PC-9 (cell line): ENCODE results near the gene PDZD7. TPM values are rescaled to one million over a fixed set of nuclear protein-coding genes. Genes with fewer than 3 reads are reported as not detected.

ENCODE experiments used
- BruUV-seq: library from RNA; stranded (reverse); fragments of 400-500 nt; replicated peaks from 2 replicates; lab custom pipeline; 2021; lab: Mats Ljungman, UMichigan
- CTCF ChIA-PET: fragments of 300-600 bp; sonication (Branson Sonifier 250); formaldehyde crosslinking; loops from one replicate; lab custom pipeline; 2022; ENCODE audit warnings: antibody characterized with exemption; lab: Charles Lee
- POLR2A ChIA-PET: fragments of 300-600 bp; sonication (Branson Sonifier 250); formaldehyde crosslinking; loops from one replicate; lab custom pipeline; 2022; ENCODE audit warnings: antibody characterized with exemption; ENCODE audit not compliant: unreplicated experiment; lab: Charles Lee
- DNase-seq, 2 experiments: peaks; one replicate each; pipeline versions ENCODE4 v3.0.0 to v3.0.0-alpha.2; 2015 to 2022; ENCODE audit warnings: mixed read lengths in 1 of 2
- H2AFZ ChIP-seq: fragments of 200-600 bp; sonication (generic); 2 replicates; pipeline ENCODE4 v1.8.1; 2017; ENCODE audit warnings: antibody characterized with exemption
- H3F3A ChIP-seq: fragments of 200-600 bp; sonication (generic); 2 replicates; pipeline ENCODE4 v1.8.1; 2017; ENCODE audit warnings: antibody characterized with exemption, mild to moderate bottlenecking, low read depth; ENCODE audit not compliant: insufficient read depth
- H3K27ac ChIP-seq: fragments of 200-600 bp; sonication (generic); 2 replicates; pipeline ENCODE4 v1.6.1; 2016; ENCODE audit warnings: mixed run types
- H3K27me3 ChIP-seq: fragments of 200-600 bp; sonication (generic); 2 replicates; pipeline ENCODE4 v1.6.1; 2016; ENCODE audit warnings: low read depth, mixed run types; ENCODE audit not compliant: insufficient read depth
- H3K36me3 ChIP-seq: fragments of 200-600 bp; sonication (generic); 2 replicates; pipeline ENCODE4 v1.6.1; 2016; ENCODE audit warnings: low read depth, mixed run types
- H3K4me1 ChIP-seq: fragments of 200-600 bp; sonication (generic); replicated peaks from 2 replicates; pipeline ENCODE4 v1.6.1; 2016; ENCODE audit warnings: mixed run types; ENCODE audit not compliant: insufficient read depth
- H3K4me2 ChIP-seq: fragments of 200-600 bp; sonication (generic); 2 replicates; pipeline ENCODE4 v1.6.1; 2017; ENCODE audit warnings: mixed run types
- H3K4me3 ChIP-seq: fragments of 200-600 bp; sonication (generic); 2 replicates; pipeline ENCODE4 v1.6.1; 2016; ENCODE audit warnings: mixed run types
- H3K79me2 ChIP-seq: fragments of 200-600 bp; sonication (generic); 2 replicates; pipeline ENCODE4 v1.6.1; 2017; ENCODE audit warnings: low read depth, mixed run types
- H3K9me2 ChIP-seq: fragments of 200-600 bp; sonication (generic); 2 replicates; pipeline ENCODE4 v1.8.1; 2017; ENCODE audit warnings: mild to moderate bottlenecking; ENCODE audit not compliant: insufficient read depth
- H3K9me3 ChIP-seq: fragments of 200-600 bp; sonication (generic); 2 replicates; pipeline ENCODE4 v1.8.1; 2016; ENCODE audit warnings: low read depth; ENCODE audit not compliant: insufficient read depth
- H4K20me1 ChIP-seq: fragments of 200-600 bp; sonication (generic); 2 replicates; pipeline ENCODE4 v1.8.1; 2017; ENCODE audit not compliant: insufficient read depth
- EZH2 ChIP-seq: fragments of 200-600 bp; sonication (generic); IDR thresholded peaks from 2 replicates; pipeline ENCODE4 v1.8.0; 2017; ENCODE audit warnings: antibody characterized with exemption, low read depth
- intact Hi-C: fragments of 100-400 bp; cut with micrococcal nuclease; formaldehyde crosslinking; loops from one replicate; pipeline ENCODE4 v1.10.0; 2022; ENCODE audit not compliant: unreplicated experiment
- total RNA-seq: library from RNA; stranded (reverse); gene quantifications from 2 replicates; pipeline ENCODE4 v1.2.3, GENCODE V29; 2021
- TF ChIP-seq, protein P1 (sequence below): fragments of 200-600 bp; sonication (generic); conservative IDR thresholded peaks from 2 replicates; pipeline ENCODE4 v1.6.1; 2017; ENCODE audit warnings: mixed run types, antibody characterized with exemption, mild to moderate bottlenecking, moderate library complexity

Gene PDZD7
- total RNA-seq, 1 experiment from 2014 or later: 2.8 TPM

DNA sequence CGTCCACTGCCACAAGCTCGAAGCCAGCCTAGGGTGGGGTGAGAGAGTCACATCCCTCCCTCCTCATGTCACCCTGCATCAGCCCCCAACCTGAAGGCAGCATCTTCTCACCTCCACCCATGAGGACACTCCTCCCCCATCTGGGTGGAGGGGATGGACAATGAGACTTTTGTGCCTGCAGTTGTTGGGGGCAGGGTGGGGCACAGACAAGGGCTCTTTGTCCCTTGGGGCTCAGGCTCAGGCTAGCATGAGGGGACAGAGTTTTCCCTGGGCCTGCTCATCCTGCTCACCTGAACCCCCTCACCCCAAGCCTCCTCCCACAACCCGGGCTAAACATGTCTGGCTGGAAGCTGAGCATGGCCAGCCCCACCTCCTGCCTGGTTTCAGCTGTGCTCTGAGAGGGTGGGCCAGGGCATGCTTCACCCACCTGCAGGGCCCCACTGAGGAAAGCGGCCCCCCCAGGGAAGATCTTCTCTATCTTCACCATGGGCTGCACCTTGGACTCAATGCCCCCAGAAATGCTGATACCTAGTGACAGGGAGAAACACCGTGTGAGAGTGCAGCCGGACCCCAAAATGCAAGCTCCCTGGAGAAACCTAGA is 22.0 kb downstream of the PDZD7 start:
- intact Hi-C loops: no loop called here
- H3F3A ChIP-seq: peaks cover 13% of the 10 kb centered on the region; the same call in 1 of the 2 replicates
- no peaks in the 10 kb centered on the region for H3K27me3 ChIP-seq
- H3K36me3 ChIP-seq: no peaks in the 10 kb centered on the region
- no peaks in the 10 kb centered on the region for H4K20me1 ChIP-seq
- H3K4me3 ChIP-seq: no peak overlapping the region
- ChIA-PET CTCF (no interaction called here), POLR2A (no interaction called here)
- TF ChIP-seq, protein P1, sequence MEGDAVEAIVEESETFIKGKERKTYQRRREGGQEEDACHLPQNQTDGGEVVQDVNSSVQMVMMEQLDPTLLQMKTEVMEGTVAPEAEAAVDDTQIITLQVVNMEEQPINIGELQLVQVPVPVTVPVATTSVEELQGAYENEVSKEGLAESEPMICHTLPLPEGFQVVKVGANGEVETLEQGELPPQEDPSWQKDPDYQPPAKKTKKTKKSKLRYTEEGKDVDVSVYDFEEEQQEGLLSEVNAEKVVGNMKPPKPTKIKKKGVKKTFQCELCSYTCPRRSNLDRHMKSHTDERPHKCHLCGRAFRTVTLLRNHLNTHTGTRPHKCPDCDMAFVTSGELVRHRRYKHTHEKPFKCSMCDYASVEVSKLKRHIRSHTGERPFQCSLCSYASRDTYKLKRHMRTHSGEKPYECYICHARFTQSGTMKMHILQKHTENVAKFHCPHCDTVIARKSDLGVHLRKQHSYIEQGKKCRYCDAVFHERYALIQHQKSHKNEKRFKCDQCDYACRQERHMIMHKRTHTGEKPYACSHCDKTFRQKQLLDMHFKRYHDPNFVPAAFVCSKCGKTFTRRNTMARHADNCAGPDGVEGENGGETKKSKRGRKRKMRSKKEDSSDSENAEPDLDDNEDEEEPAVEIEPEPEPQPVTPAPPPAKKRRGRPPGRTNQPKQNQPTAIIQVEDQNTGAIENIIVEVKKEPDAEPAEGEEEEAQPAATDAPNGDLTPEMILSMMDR: no peak
- TF ChIP-seq EZH2: no peak
- no peak overlapping the region for H2AFZ ChIP-seq
- H3K4me2 ChIP-seq: no peak overlapping the region
- peaks cover 5% of the 10 kb centered on the region for H3K4me1 ChIP-seq
- no peak for DNase-seq
- H3K27ac ChIP-seq: no peak overlapping the region
- BruUV-seq: no TSS peak
- no peaks in the 10 kb centered on the region for H3K79me2 ChIP-seq
- no peaks in the 10 kb centered on the region for H3K9me3 ChIP-seq
- H3K9me2 ChIP-seq: no peaks in the 10 kb centered on the region

DNA sequence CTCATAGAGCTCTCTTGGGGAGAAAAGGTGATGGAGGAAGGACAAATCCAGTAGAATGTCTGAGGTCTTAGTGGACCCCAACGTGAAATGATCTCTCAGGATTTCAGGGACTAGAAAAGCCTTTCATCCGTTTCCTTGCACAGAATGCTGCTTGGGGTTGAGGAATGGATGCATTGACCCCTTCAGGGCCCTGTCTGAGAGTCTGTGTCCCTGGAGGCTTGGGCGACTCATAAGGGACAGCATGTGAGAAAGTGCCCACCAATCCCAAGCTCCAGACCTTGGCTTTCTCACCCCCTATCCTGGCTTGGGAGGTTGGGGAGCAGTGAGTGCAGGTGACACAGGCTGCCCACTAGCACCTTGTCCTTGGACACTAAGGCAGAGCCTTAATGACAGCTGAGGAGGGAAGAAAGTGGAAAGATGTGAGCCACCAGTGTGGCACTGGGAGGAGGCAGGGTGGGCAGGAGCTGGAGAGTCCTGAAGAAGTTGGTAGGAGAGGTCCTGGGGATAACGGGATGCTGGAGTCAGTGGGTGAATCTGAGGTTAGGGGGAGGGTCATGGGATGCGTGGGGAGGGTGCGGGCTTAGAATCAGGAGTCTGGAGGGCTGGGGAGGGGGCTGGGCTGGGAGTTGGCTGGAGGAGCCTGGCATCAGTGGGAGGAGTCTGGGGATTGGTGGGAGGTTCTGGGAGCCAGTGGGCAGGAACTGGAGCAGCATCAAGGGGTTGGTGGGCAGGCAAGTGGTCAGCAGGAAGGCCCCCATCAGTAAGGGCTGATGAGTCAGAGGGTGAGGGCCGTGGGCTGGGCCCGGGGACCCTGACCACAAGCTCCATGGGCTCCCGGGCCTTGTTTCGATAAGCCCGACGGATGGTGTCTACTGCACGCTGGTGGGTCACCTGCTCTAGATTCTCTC is 22.8 kb downstream of the PDZD7 start:
- Histone ChIP-seq H3K9me2 (no peaks in the 10 kb centered on the region), H3K27me3 (no peaks in the 10 kb centered on the region), H3K27ac (no peak overlapping the region), H3K9me3 (no peaks in the 10 kb centered on the region), H3K4me3 (no peak overlapping the region), H3F3A (peaks cover 9% of the 10 kb centered on the region; the same call in 1 of the 2 replicates), H3K4me1 (peaks cover 2% of the 10 kb centered on the region), H3K36me3 (no peaks in the 10 kb centered on the region), H4K20me1 (no peaks in the 10 kb centered on the region), H3K4me2 (no peak overlapping the region), H2AFZ (no peak overlapping the region), H3K79me2 (no peaks in the 10 kb centered on the region)
- TF ChIP-seq, protein P1: no peak
- TF ChIP-seq EZH2: no peak
- no peak for DNase-seq
- CTCF ChIA-PET: interaction anchor here (1.1 kb wide), 1 partner anchor 12 kb away, joined by 3 read pairs; no protein-coding TSS in a partner anchor
- POLR2A ChIA-PET: no interaction called here
- no TSS peak for BruUV-seq
- intact Hi-C loops: no loop called here

DNA sequence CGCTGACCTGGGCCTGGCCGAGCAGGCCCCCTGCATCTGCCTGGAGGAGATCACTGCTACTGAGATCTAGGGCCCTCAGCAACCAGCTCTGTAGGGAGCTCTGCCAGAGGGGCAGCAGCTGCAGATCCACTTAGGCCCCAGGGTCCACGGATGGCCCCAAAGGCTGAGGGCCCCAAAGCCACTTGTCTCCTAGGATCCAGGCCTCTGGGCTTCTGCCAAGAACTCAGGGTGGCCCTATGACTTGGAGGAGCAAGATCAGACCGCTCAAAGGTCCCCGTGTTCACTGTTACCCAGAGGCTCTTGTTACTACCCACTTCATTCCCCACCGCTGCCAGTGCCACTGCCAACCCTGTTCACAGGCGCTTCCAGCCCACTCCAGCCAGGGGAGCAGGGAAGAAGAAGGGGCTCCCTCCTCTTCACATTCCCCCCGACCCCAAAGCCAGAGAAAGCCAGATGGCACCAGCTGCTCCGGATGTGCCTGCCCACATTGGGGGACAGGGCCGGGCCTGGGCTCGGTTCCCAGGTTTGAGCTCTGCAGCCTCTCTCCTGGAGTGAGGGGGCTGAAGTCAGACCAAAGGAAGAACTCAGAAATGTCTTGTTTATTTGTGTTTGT is 23.7 kb downstream of the PDZD7 start:
- no peak overlapping the region for H2AFZ ChIP-seq
- no peaks in the 10 kb centered on the region for H3K4me1 ChIP-seq
- no TSS peak for BruUV-seq
- no peaks in the 10 kb centered on the region for H3K9me3 ChIP-seq
- TF ChIP-seq, protein P1: no peak
- no peak for TF ChIP-seq EZH2
- H3K9me2 ChIP-seq: no peaks in the 10 kb centered on the region
- H3F3A ChIP-seq: peaks cover 2% of the 10 kb centered on the region; the same call in 1 of the 2 replicates
- no peaks in the 10 kb centered on the region for H4K20me1 ChIP-seq
- no peak overlapping the region for H3K4me3 ChIP-seq
- no peaks in the 10 kb centered on the region for H3K79me2 ChIP-seq
- intact Hi-C loops: no loop called here
- no peak overlapping the region for H3K4me2 ChIP-seq
- CTCF ChIA-PET: interaction anchor here (1.1 kb wide), 1 partner anchor 11 kb away, joined by 3 read pairs; no protein-coding TSS in a partner anchor
- H3K27me3 ChIP-seq: no peaks in the 10 kb centered on the region
- DNase-seq: no peak
- POLR2A ChIA-PET: no interaction called here
- no peak overlapping the region for H3K27ac ChIP-seq
- no peaks in the 10 kb centered on the region for H3K36me3 ChIP-seq
